SH-SY5Y (cell line): ENCODE results near the gene S1PR2.

Source experiments
- GATA2 ChIP-seq: IDR thresholded peaks from 2 replicates; pipeline ENCODE4 v1.6.1; 2011; ENCODE audit warnings: mild to moderate bottlenecking, low read depth, low read length
- GATA3 ChIP-seq: IDR thresholded peaks from 2 replicates; pipeline ENCODE4 v1.6.1; 2011; ENCODE audit warnings: low read depth, mild to moderate bottlenecking, low read length, moderate library complexity

DNA sequence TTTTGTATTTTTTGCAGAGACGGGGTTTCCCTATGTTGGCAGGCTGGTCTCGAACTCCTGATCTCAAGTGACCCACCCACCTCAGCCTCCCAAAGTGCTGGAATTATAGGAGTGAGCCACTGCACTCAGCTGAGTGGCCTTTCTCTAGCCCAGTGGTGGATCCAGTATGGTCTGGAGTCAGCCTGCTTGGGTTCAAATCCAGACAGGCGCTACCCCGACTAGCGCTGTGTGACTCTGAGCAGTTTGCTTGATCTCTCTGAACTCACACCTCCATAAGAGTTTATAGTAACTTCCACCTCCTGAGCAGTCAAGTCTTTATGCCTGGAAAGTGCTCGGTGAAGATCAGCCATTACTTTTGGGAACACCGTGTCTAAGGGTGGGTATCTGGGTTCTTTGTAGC lies 10.4 kb downstream of the S1PR2 start:
- TF ChIP-seq GATA2 (no peak), GATA3 (no peak)
